NCI-H128 (cell line): ENCODE measurements around the gene FMN2.

Experiments used
- DNase-seq: peaks from one replicate; lab custom pipeline; 2025; ENCODE audit not compliant: unreplicated experiment; lab: John Stamatoyannopoulos, UW

Gene FMN2

GRCh38 chr1:240096974-240097373 is 5.3 kb downstream of the FMN2 start:
- DNase-seq: no peak

GRCh38 chr1:240098534-240098933 is 6.9 kb downstream of the FMN2 start:
- no peak for DNase-seq

- no peak for DNase-seq
These were observed 7.6 kb downstream of the FMN2 start for GRCh38 chr1:240099329-240099728.

- no peak for DNase-seq
These were observed 8.1 kb downstream of the FMN2 start for GRCh38 chr1:240099748-240100147.

- DNase-seq: no peak
These were observed 8.8 kb downstream of the FMN2 start for GRCh38 chr1:240100371-240100934.

- no peak for DNase-seq
These were observed 9.6 kb downstream of the FMN2 start for GRCh38 chr1:240101306-240101705.

GRCh38 chr1:240101737-240102136 is 10.1 kb downstream of the FMN2 start:
- DNase-seq: no peak

- DNase-seq: no peak
These were observed 13.0 kb downstream of the FMN2 start for GRCh38 chr1:240104672-240105071.

- DNase-seq: no peak
These were observed 15.5 kb downstream of the FMN2 start for GRCh38 chr1:240107058-240107684.

GRCh38 chr1:240109130-240109529 is 17.4 kb downstream of the FMN2 start:
- DNase-seq: no peak

- no peak for DNase-seq
These were observed 18.4 kb downstream of the FMN2 start for GRCh38 chr1:240109920-240110636.

GRCh38 chr1:240111558-240111957 is 19.9 kb downstream of the FMN2 start:
- no peak for DNase-seq

GRCh38 chr1:240114222-240114621 is 22.5 kb downstream of the FMN2 start:
- no peak for DNase-seq

GRCh38 chr1:240115831-240116230 is 24.1 kb downstream of the FMN2 start:
- DNase-seq: no peak

GRCh38 chr1:240116831-240117769 is 25.4 kb downstream of the FMN2 start:
- DNase-seq: no peak

- no peak for DNase-seq
These were observed 26.2 kb downstream of the FMN2 start for GRCh38 chr1:240117930-240118329.

- DNase-seq: peak; percentile 80
These were observed 31.2 kb downstream of the FMN2 start for GRCh38 chr1:240122639-240123613.

GRCh38 chr1:240126821-240127220 is 35.1 kb downstream of the FMN2 start:
- no peak for DNase-seq

- no peak for DNase-seq
These were observed 36.7 kb downstream of the FMN2 start for GRCh38 chr1:240128366-240128765.

- no peak for DNase-seq
These were observed 42.4 kb downstream of the FMN2 start for GRCh38 chr1:240134113-240134512.
